Measurements from ENCODE around the gene CYP3A5. TPM values are rescaled to one million over a fixed set of nuclear protein-coding genes. Genes with fewer than 3 reads are reported as not detected.
"Not testable (repeated sequence)": the region's sequence is repeated elsewhere in the genome, so short reads cannot be mapped to it uniquely, and the experiment has no call there.

Gene CYP3A5
- total RNA-seq, 1 experiment from 2014 or later: 2.0 TPM

DNA sequence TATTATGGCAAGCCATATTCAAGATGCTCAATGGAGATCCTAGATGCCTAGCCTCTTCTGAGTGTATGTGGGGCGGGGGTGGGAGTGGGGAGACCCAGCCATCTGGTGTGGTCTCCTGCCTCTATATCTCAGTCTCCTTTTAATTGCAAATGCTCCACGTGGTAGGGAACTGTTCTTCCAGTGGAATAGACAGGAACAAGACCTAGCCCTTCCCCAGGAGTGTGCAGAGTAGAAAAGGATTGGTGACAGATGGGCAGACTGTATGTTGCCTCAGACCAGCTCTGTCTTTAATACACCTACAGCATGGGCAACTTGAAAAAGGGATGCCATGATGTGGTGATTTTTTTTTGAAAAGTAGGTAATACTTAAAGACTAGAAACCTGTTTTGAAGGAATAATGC is 12.6 kb downstream of the CYP3A5 start:
- BruUV-seq (replicated peaks): no TSS peak

DNA sequence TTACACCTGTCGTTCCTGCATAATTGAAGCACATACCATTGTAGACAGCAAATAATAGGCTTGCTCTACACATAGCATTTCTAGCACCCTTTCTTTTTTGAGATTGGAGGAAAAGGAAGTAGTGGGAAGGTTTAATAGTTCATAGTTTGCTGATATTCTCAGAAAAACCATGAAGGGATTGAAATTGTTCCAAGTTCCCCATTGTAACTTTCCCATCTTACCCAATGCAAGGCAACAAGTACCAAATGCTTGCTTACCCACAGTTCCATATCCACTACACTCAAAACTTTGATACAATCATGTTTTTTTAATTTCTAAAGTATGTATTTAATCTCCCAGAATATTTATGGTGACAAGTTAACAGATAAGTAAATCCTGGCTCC is 13.8 kb downstream of the CYP3A5 start:
- no peaks in the 10 kb centered on the region for H3K4me1 ChIP-seq (replicated peaks; ENCODE audit: insufficient read depth)
- no peaks in the 10 kb centered on the region for H4K20me1 ChIP-seq (ENCODE audit: insufficient read depth)
- H3K27me3 ChIP-seq (ENCODE audit: insufficient read depth, low read depth): no peaks in the 10 kb centered on the region
- H3F3A ChIP-seq (ENCODE audit: insufficient read depth, low read depth): no peaks in the 10 kb centered on the region; the same call in 1 of the 2 replicates
- no peaks in the 10 kb centered on the region for H3K9me3 ChIP-seq (ENCODE audit: insufficient read depth, low read depth)
- no peak overlapping the region for H3K4me3 ChIP-seq
- POLR2A ChIA-PET (ENCODE audit: unreplicated experiment): no interaction called here
- no peak overlapping the region for H3K4me2 ChIP-seq
- intact Hi-C loops (cut with micrococcal nuclease; ENCODE audit: unreplicated experiment): no loop called here
- H2AFZ ChIP-seq: no peak overlapping the region
- CTCF ChIA-PET: no interaction called here
- no peaks in the 10 kb centered on the region for H3K36me3 ChIP-seq (ENCODE audit: low read depth)
- no peaks in the 10 kb centered on the region for H3K79me2 ChIP-seq (ENCODE audit: low read depth)
- TF ChIP-seq EZH2 (IDR thresholded peaks at IDR 0.05; ENCODE audit: low read depth): no peak
- TF ChIP-seq, protein P1, sequence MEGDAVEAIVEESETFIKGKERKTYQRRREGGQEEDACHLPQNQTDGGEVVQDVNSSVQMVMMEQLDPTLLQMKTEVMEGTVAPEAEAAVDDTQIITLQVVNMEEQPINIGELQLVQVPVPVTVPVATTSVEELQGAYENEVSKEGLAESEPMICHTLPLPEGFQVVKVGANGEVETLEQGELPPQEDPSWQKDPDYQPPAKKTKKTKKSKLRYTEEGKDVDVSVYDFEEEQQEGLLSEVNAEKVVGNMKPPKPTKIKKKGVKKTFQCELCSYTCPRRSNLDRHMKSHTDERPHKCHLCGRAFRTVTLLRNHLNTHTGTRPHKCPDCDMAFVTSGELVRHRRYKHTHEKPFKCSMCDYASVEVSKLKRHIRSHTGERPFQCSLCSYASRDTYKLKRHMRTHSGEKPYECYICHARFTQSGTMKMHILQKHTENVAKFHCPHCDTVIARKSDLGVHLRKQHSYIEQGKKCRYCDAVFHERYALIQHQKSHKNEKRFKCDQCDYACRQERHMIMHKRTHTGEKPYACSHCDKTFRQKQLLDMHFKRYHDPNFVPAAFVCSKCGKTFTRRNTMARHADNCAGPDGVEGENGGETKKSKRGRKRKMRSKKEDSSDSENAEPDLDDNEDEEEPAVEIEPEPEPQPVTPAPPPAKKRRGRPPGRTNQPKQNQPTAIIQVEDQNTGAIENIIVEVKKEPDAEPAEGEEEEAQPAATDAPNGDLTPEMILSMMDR (conservative IDR thresholded peaks at IDR 0.05): no peak
- DNase-seq: no peak
- no peaks in the 10 kb centered on the region for H3K9me2 ChIP-seq (ENCODE audit: insufficient read depth)
- H3K27ac ChIP-seq: no peak overlapping the region
- BruUV-seq (replicated peaks): no TSS peak

More for the DNA sequence above, 12.6 kb downstream of the CYP3A5 start:
- intact Hi-C loops (cut with micrococcal nuclease; ENCODE audit: unreplicated experiment): no loop called here
- no peak overlapping the region for H3K27ac ChIP-seq
- H3K9me3 ChIP-seq (ENCODE audit: insufficient read depth, low read depth): no peaks in the 10 kb centered on the region
- no peaks in the 10 kb centered on the region; the same call in 1 of the 2 replicates for H3F3A ChIP-seq (ENCODE audit: insufficient read depth, low read depth)
- CTCF ChIA-PET: no interaction called here
- H3K27me3 ChIP-seq (ENCODE audit: insufficient read depth, low read depth): no peaks in the 10 kb centered on the region
- no peak overlapping the region for H3K4me2 ChIP-seq
- DNase-seq: no peak
- no peak overlapping the region for H3K4me3 ChIP-seq
- no peak overlapping the region for H2AFZ ChIP-seq
- H3K4me1 ChIP-seq (replicated peaks; ENCODE audit: insufficient read depth): no peaks in the 10 kb centered on the region
- TF ChIP-seq, protein P1 (conservative IDR thresholded peaks at IDR 0.05): no peak
- TF ChIP-seq EZH2 (IDR thresholded peaks at IDR 0.05; ENCODE audit: low read depth): no peak
- H3K36me3 ChIP-seq (ENCODE audit: low read depth): no peaks in the 10 kb centered on the region
- no peaks in the 10 kb centered on the region for H4K20me1 ChIP-seq (ENCODE audit: insufficient read depth)
- POLR2A ChIA-PET (ENCODE audit: unreplicated experiment): no interaction called here
- H3K9me2 ChIP-seq (ENCODE audit: insufficient read depth): no peaks in the 10 kb centered on the region
- H3K79me2 ChIP-seq (ENCODE audit: low read depth): no peaks in the 10 kb centered on the region

DNA sequence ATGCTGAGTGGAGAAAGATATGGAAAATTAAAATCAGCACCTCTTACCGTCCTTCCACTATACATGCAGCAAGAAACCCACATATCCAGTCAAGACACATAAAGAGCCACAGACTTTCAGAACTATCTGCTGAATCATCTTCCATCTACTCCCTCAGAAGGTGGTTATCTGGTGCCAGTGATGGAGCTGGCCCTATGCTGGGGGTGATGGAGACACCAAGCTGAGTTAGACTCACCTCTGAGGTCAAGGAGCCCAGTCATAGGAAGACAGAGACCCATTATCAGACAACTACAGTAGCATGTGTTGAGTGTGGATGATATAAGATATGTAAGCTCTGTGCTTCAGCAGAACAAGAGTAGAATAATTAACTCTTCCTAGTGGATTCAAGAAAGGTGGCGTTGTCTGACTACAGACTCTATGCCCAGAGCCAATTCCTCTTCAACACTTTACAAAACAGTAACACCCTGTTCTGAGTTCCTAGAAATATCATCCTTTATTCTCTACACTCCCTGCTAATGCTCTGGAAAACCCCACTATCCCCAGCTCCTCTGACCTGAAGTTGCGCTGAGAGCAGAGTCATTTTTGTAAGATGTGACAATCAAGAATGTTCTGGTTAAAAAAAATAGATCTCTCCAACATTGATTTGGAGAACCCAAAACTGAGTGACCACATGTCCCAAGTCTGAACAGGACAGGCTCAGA is 14.3 kb downstream of the CYP3A5 start:
- intact Hi-C loops (cut with micrococcal nuclease; ENCODE audit: unreplicated experiment): no loop called here
- Histone ChIP-seq H3K4me3 (no peak overlapping the region), H3K4me2 (no peak overlapping the region), H3K9me3 (ENCODE audit: insufficient read depth, low read depth) (no peaks in the 10 kb centered on the region), H3K4me1 (replicated peaks; ENCODE audit: insufficient read depth) (no peaks in the 10 kb centered on the region), H3F3A (ENCODE audit: insufficient read depth, low read depth) (no peaks in the 10 kb centered on the region; the same call in 1 of the 2 replicates), H4K20me1 (ENCODE audit: insufficient read depth) (no peaks in the 10 kb centered on the region), H3K27me3 (ENCODE audit: insufficient read depth, low read depth) (no peaks in the 10 kb centered on the region), H2AFZ (no peak overlapping the region), H3K36me3 (ENCODE audit: low read depth) (no peaks in the 10 kb centered on the region), H3K79me2 (ENCODE audit: low read depth) (no peaks in the 10 kb centered on the region), H3K9me2 (ENCODE audit: insufficient read depth) (no peaks in the 10 kb centered on the region), H3K27ac (no peak overlapping the region)
- BruUV-seq (replicated peaks): no TSS peak
- CTCF ChIA-PET: no interaction called here
- POLR2A ChIA-PET (ENCODE audit: unreplicated experiment): no interaction called here
- DNase-seq: no peak
- TF ChIP-seq, protein P1 (conservative IDR thresholded peaks at IDR 0.05): no peak
- TF ChIP-seq EZH2 (IDR thresholded peaks at IDR 0.05; ENCODE audit: low read depth): no peak

DNA sequence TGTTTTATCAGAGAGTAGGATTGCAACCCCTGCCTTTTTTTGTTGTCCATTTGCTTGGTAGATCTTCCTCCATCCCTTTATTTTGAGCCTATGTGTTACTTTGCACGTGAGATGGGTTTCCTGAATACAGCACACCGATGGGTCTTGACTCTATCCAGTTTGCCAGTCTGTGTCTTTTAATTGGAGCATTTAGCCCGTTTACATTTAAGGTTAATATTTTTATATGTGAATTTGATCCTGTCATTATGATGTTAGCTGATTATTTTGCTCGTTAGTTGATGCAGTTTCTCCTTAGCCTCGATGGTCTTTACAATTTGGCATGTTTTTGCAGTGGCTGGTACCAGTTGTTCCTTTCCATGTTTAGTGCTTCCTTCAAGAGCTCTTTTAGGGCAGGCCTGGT is 21.9 kb downstream of the CYP3A5 start:
- H3K4me2 ChIP-seq; CTCF ChIA-PET; H3K9me2 ChIP-seq (ENCODE audit: insufficient read depth); H3K27me3 ChIP-seq (ENCODE audit: insufficient read depth, low read depth); H4K20me1 ChIP-seq (ENCODE audit: insufficient read depth); H3K79me2 ChIP-seq (ENCODE audit: low read depth); H2AFZ ChIP-seq; POLR2A ChIA-PET (ENCODE audit: unreplicated experiment); H3K36me3 ChIP-seq (ENCODE audit: low read depth); H3K27ac ChIP-seq; H3K9me3 ChIP-seq (ENCODE audit: insufficient read depth, low read depth); DNase-seq; intact Hi-C loops (cut with micrococcal nuclease; ENCODE audit: unreplicated experiment); H3K4me1 ChIP-seq (replicated peaks; ENCODE audit: insufficient read depth); BruUV-seq (replicated peaks); H3K4me3 ChIP-seq; H3F3A ChIP-seq (ENCODE audit: insufficient read depth, low read depth): not testable (repeated sequence)

DNA sequence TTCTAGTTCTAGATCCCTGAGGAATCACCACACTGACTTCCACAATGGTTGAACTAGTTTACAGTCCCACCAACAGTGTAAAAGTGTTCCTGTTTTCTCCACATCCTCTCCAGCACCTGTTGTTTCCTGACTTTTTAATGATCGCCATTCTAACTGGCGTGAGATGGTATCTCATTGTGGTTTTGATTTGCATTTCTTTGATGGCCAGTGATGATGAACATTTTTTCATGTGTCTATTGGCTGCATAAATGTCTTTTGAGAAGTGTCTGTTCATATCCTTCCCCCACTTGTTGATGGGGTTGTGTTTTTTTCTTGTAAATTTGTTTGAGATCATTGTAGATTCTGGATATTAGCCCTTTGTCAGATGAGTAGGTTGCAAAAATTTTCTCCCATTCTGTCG is 25.2 kb downstream of the CYP3A5 start:
- H3K9me3 ChIP-seq (ENCODE audit: insufficient read depth, low read depth); H3F3A ChIP-seq (ENCODE audit: insufficient read depth, low read depth); POLR2A ChIA-PET (ENCODE audit: unreplicated experiment); DNase-seq; H4K20me1 ChIP-seq (ENCODE audit: insufficient read depth); BruUV-seq (replicated peaks); H3K36me3 ChIP-seq (ENCODE audit: low read depth); H2AFZ ChIP-seq; H3K9me2 ChIP-seq (ENCODE audit: insufficient read depth); H3K4me3 ChIP-seq; H3K27me3 ChIP-seq (ENCODE audit: insufficient read depth, low read depth); H3K79me2 ChIP-seq (ENCODE audit: low read depth); H3K4me1 ChIP-seq (replicated peaks; ENCODE audit: insufficient read depth); CTCF ChIA-PET; H3K27ac ChIP-seq; intact Hi-C loops (cut with micrococcal nuclease; ENCODE audit: unreplicated experiment); H3K4me2 ChIP-seq: not testable (repeated sequence)
